Calu3 (cell line): ENCODE data around the gene GPR158. TPM values are rescaled to one million over a fixed set of nuclear protein-coding genes. Genes with fewer than 3 reads are reported as not detected.

ENCODE experiments used
- BruUV-seq: library from RNA; stranded (reverse); fragments of 400-500 nt; replicated peaks from 2 replicates; lab custom pipeline; 2021; lab: Mats Ljungman, UMichigan
- CTCF ChIA-PET: fragments of 300-600 bp; sonication (Branson Sonifier 250); formaldehyde crosslinking; loops from one replicate; lab custom pipeline; 2022; ENCODE audit warnings: antibody characterized with exemption; lab: Charles Lee
- DNase-seq: peaks from one replicate; pipeline ENCODE4 v3.0.0; 2022
- H3K27ac Mint-ChIP-seq: one replicate; pipeline ENCODE4 v1.8.0; 2022; ENCODE audit warnings: mixed read lengths; ENCODE audit not compliant: unreplicated experiment
- H3K27me3 Mint-ChIP-seq: one replicate; pipeline ENCODE4 v1.8.0; 2022; ENCODE audit warnings: mixed read lengths; ENCODE audit not compliant: unreplicated experiment
- H3K36me3 Mint-ChIP-seq: one replicate; pipeline ENCODE4 v1.8.0; 2022; ENCODE audit warnings: mild to moderate bottlenecking, moderate library complexity, mixed read lengths; ENCODE audit not compliant: insufficient read depth, unreplicated experiment
- H3K4me1 Mint-ChIP-seq: one replicate; pipeline ENCODE4 v1.8.0; 2022; ENCODE audit warnings: mild to moderate bottlenecking, low read depth, mixed read lengths; ENCODE audit not compliant: unreplicated experiment
- H3K4me3 Mint-ChIP-seq: one replicate; pipeline ENCODE4 v1.8.0; 2022; ENCODE audit warnings: mild to moderate bottlenecking, low read depth, moderate library complexity, mixed read lengths; ENCODE audit not compliant: unreplicated experiment
- H3K9me3 Mint-ChIP-seq: one replicate; pipeline ENCODE4 v1.8.0; 2022; ENCODE audit warnings: low read depth, mixed read lengths; ENCODE audit not compliant: unreplicated experiment
- intact Hi-C: fragments of 100-400 bp; cut with micrococcal nuclease; formaldehyde crosslinking; loops from one replicate; pipeline ENCODE4 v1.10.0; 2022; ENCODE audit not compliant: unreplicated experiment
- total RNA-seq: library from RNA; stranded (reverse); gene quantifications from 2 replicates; pipeline ENCODE4 v1.2.3, GENCODE V29; 2022
- TF ChIP-seq, protein P1 (sequence below): fragments of 200-600 bp; IDR thresholded peaks from one replicate; pipeline ENCODE4 v1.8.0; 2022; ENCODE audit warnings: antibody characterized with exemption; ENCODE audit not compliant: unreplicated experiment

GPR158 gene
- total RNA-seq, 1 experiment from 2014 or later, result not detected

DNA sequence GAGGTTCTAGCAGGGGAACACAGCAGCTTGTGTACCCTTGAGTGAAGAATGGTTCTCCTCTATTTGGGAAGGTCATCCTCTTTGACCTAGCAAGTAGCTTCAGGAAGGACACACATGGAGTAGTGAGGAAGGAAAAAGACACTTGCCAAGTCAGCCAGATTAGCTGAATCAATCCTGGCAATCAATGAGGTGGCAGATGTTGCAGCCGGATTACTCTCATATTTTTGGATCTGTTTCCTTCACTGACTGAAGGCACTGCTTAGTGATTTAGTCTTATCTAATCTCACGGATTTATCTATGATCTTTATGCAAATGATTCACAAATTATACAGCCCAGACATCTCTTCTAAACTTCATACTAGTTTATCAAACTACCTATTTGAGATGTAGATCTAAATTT, 218.8 kb downstream of the GPR158 start:
- CTCF ChIA-PET, result no interaction called here
- Mint-ChIP-seq H3K4me1 (no peaks in the 10 kb centered on the region), H3K4me3 (no peak overlapping the region), H3K9me3 (peaks cover 2% of the 10 kb centered on the region), H3K27me3 (no peaks in the 10 kb centered on the region), H3K36me3 (no peaks in the 10 kb centered on the region), H3K27ac (no peak overlapping the region)
- intact Hi-C loops, result no loop called here
- no peak for DNase-seq
- TF ChIP-seq, protein P1, sequence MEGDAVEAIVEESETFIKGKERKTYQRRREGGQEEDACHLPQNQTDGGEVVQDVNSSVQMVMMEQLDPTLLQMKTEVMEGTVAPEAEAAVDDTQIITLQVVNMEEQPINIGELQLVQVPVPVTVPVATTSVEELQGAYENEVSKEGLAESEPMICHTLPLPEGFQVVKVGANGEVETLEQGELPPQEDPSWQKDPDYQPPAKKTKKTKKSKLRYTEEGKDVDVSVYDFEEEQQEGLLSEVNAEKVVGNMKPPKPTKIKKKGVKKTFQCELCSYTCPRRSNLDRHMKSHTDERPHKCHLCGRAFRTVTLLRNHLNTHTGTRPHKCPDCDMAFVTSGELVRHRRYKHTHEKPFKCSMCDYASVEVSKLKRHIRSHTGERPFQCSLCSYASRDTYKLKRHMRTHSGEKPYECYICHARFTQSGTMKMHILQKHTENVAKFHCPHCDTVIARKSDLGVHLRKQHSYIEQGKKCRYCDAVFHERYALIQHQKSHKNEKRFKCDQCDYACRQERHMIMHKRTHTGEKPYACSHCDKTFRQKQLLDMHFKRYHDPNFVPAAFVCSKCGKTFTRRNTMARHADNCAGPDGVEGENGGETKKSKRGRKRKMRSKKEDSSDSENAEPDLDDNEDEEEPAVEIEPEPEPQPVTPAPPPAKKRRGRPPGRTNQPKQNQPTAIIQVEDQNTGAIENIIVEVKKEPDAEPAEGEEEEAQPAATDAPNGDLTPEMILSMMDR, result no peak
- no TSS peak for BruUV-seq

DNA sequence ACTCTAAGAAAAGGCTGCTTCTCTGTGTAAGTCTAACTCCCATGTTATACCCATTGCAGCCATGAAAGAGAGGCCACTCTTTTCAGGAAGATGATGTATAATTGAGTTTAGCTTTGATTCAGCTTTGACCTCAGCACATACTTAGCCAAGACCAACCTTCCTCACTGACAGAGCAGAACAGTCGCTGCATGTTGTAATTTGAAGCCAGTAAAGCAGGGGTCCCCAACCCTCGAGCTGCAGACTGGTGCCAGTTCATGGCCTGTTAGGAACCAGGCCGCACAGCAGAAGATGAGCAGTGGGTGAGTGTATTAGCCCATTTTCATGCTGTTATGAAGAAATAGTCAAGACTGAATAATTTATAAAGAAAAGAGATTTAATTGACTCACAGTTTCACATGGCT, 223.9 kb downstream of the GPR158 start:
- intact Hi-C loops, result no loop called here
- Mint-ChIP-seq H3K9me3 (no peaks in the 10 kb centered on the region), H3K36me3 (no peaks in the 10 kb centered on the region), H3K27ac (no peak overlapping the region), H3K4me1 (no peaks in the 10 kb centered on the region), H3K4me3 (no peak overlapping the region), H3K27me3 (no peaks in the 10 kb centered on the region)
- CTCF ChIA-PET, result no interaction called here
- TF ChIP-seq, protein P1, result no peak
- BruUV-seq, result no TSS peak
- no peak for DNase-seq

DNA sequence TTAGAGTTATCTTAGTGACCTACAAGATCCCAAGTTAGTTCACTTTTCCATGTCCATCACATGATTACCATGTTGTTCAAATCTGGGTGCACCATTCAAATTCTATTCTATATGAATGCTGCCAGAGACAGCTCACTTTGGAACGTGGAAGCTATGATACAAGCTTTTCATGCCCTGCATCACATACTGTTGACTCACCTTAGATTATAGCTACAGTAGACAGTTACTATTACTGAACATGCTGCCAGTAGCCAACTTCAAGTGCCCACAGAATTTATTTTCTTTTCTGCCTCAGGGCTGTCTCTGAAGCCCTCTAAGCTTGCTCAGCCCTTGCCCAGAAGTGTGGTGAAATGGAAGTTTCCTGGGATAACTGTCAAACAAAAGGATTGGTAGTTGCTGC, 231.1 kb downstream of the GPR158 start:
- Mint-ChIP-seq H3K9me3 (no peaks in the 10 kb centered on the region), H3K36me3 (no peaks in the 10 kb centered on the region), H3K27ac (no peak overlapping the region), H3K4me1 (no peaks in the 10 kb centered on the region), H3K27me3 (peaks cover 13% of the 10 kb centered on the region), H3K4me3 (no peak overlapping the region)
- no TSS peak for BruUV-seq
- DNase-seq, result no peak
- intact Hi-C loops, result no loop called here
- CTCF ChIA-PET, result no interaction called here
- TF ChIP-seq, protein P1, result no peak

DNA sequence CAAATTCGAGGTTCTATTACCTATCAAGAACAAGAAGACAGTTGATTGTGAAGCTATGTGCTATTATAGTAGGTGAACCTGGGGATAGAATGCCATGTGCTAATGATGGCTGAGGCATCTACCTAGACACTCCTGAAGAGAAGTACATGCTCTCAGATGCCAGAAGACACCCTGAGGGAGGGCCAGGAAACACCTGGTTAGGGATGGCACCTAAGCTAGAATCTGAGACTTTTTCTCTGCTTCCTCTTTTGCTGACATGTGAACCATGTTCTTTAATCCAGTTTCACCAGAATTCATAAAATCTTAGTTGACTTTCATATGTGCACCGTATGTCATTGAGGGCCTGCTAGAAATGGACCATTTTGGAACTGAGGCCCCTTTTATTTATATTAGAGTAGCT, 242.8 kb downstream of the GPR158 start:
- Mint-ChIP-seq H3K4me1 (no peaks in the 10 kb centered on the region), H3K36me3 (no peaks in the 10 kb centered on the region), H3K27me3 (no peaks in the 10 kb centered on the region), H3K9me3 (no peaks in the 10 kb centered on the region), H3K27ac (no peak overlapping the region), H3K4me3 (no peak overlapping the region)
- no peak for DNase-seq
- CTCF ChIA-PET, result no interaction called here
- no TSS peak for BruUV-seq
- TF ChIP-seq, protein P1, result no peak
- intact Hi-C loops, result no loop called here

DNA sequence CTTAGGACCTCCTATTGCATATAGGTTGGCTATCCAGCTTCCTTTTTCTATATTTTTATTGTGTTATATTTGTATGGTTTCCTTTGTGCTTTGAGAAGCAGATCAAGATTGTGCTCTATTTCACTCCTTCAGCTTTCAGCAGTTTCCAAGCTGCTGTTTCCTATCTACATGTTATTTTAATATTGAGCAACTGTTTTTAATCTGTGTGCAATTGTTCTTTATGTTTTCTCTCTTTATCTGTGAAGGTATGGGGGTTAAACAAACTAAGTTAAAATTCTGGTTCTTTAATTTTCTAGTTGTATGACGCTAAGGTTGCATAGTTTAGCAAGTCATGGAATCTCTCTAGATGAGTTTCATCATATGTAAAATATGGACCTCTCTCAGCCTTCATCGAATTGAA, 251.0 kb downstream of the GPR158 start:
- no TSS peak for BruUV-seq
- intact Hi-C loops, result no loop called here
- no peaks in the 10 kb centered on the region for H3K27me3 Mint-ChIP-seq
- TF ChIP-seq, protein P1, result no peak
- no peak overlapping the region for H3K27ac Mint-ChIP-seq
- H3K4me3 Mint-ChIP-seq, result no peak overlapping the region
- CTCF ChIA-PET, result no interaction called here
- no peak for DNase-seq
- no peaks in the 10 kb centered on the region for H3K9me3 Mint-ChIP-seq
- no peaks in the 10 kb centered on the region for H3K4me1 Mint-ChIP-seq
- no peaks in the 10 kb centered on the region for H3K36me3 Mint-ChIP-seq
